HCT116 (cell line): Measurements from ENCODE around the gene IRF2. TPM values are rescaled to one million over a fixed set of nuclear protein-coding genes. Genes with fewer than 3 reads are reported as not detected.
"Not testable (repeated sequence)": the region's sequence is repeated elsewhere in the genome, so short reads cannot be mapped to it uniquely, and the experiment has no call there.

Experiments used
- ATAC-seq: fragments of 200-7000 bp; cut with Tn5 transposase; 2 replicates; pipeline ENCODE4 v1.9.1; 2020; ENCODE audit warnings: mild to moderate bottlenecking, moderate library complexity
- BruUV-seq: library from RNA; stranded (reverse); fragments of 400-500 nt; replicated peaks from 2 replicates; lab custom pipeline; 2021; lab: Mats Ljungman, UMichigan
- CTCF ChIA-PET: fragments of 300-600 bp; sonication (Branson Sonifier 250); formaldehyde crosslinking; loops from one replicate; lab custom pipeline; 2021; ENCODE audit warnings: antibody characterized with exemption; lab: Charles Lee
- POLR2A ChIA-PET: fragments of 300-600, 350-600 bp; sonication (Branson Sonifier 250); formaldehyde crosslinking; loops from one replicate; lab custom pipeline; 2021; ENCODE audit warnings: antibody characterized with exemption; lab: Charles Lee
- RAD21 ChIA-PET, 2 experiments: fragments of 300-600 bp; sonication (Branson Sonifier 250); formaldehyde crosslinking; loops; one replicate each; lab custom pipeline; 2023; ENCODE audit warnings: low total read pairs in 2 of 2; ENCODE audit not compliant: uncharacterized antibody in 2 of 2, unreplicated experiment in 2 of 2, low non-redundant PET in 1 of 2; lab: Charles Lee
- DNase-seq: peaks from one replicate; pipeline ENCODE4 v3.0.0-alpha.2; 2010; ENCODE audit warnings: low read depth, low spot score
- H2AFZ ChIP-seq: fragments of 200-600 bp; shearing (Covaris generic), sonication (generic); 2 replicates; pipeline ENCODE4 v1.6.1; 2017; ENCODE audit warnings: low read depth, mixed run types, mixed read lengths, antibody characterized with exemption, low read length; ENCODE audit not compliant: poor library complexity, severe bottlenecking
- H3K27ac ChIP-seq: 2 replicates; pipeline ENCODE4 v1.5.1; 2012; ENCODE audit warnings: low read depth, low read length
- H3K27me3 ChIP-seq: fragments of 200-600 bp; sonication (generic); 2 replicates; pipeline ENCODE4 v1.6.1; 2016; ENCODE audit warnings: mixed run types, low read length, mixed read lengths; ENCODE audit not compliant: insufficient read depth
- H3K36me3 ChIP-seq, 2 experiments: fragments of 200-500 bp in 1 of 2; fragments of 200-600 bp in 1 of 2; sonication (Bioruptor generic) in 1 of 2; sonication (generic) in 1 of 2; 2 replicates each; pipeline versions ENCODE4 v1.5.1 to v1.6.1; 2014 to 2016; ENCODE audit warnings: low read length in 2 of 2, inconsistent platforms in 1 of 2, mixed read lengths in 1 of 2, mixed run types in 1 of 2; ENCODE audit not compliant: insufficient read depth in 2 of 2, control insufficient read depth in 1 of 2
- H3K4me1 ChIP-seq, 2 experiments: fragments of 200-600 bp in 1 of 2; sonication (generic) in 1 of 2; 2 replicates each; pipeline versions ENCODE4 v1.5.1 to v1.6.1; 2012 to 2017; ENCODE audit warnings: low read length in 2 of 2, inconsistent platforms in 1 of 2, mild to moderate bottlenecking in 1 of 2, mixed read lengths in 1 of 2, mixed run types in 1 of 2, moderate library complexity in 1 of 2; ENCODE audit not compliant: insufficient read depth in 2 of 2, control insufficient read depth in 1 of 2
- H3K4me2 ChIP-seq: fragments of 200-600 bp; sonication (generic); 2 replicates; pipeline ENCODE4 v1.6.1; 2017; ENCODE audit warnings: mixed run types, low read length, mixed read lengths
- H3K4me3 ChIP-seq, 2 experiments: fragments of 200-600 bp in 1 of 2; sonication (generic) in 1 of 2; replicated peaks in 1 of 2; 2 replicates each; pipeline ENCODE4 v1.5.1; 2011 to 2016; ENCODE audit warnings: low read length in 2 of 2, control low read depth in 1 of 2, low read depth in 1 of 2, mild to moderate bottlenecking in 1 of 2, mixed read lengths in 1 of 2, mixed run types in 1 of 2
- H3K79me2 ChIP-seq: fragments of 200-600 bp; sonication (generic); 2 replicates; pipeline ENCODE4 v1.6.1; 2017; ENCODE audit warnings: mild to moderate bottlenecking, mixed run types, low read length, moderate library complexity, mixed read lengths; ENCODE audit not compliant: insufficient read depth
- H3K9ac ChIP-seq: fragments of 200-600 bp; sonication (generic); 2 replicates; pipeline ENCODE4 v1.6.1; 2016; ENCODE audit warnings: low read length, mixed read lengths
- H3K9me2 ChIP-seq: fragments of 200-600 bp; sonication (generic), shearing (Covaris generic); 2 replicates; pipeline ENCODE4 v1.6.1; 2017; ENCODE audit warnings: mixed run types, mild to moderate bottlenecking, moderate library complexity; ENCODE audit not compliant: insufficient read depth
- H3K9me3 ChIP-seq, 2 experiments: fragments of 200-500 bp in 1 of 2; fragments of 200-600 bp in 1 of 2; sonication (Bioruptor generic) in 1 of 2; sonication (generic) in 1 of 2; 2 replicates each; pipeline ENCODE4 v1.6.1; 2014 to 2017; ENCODE audit warnings: low read length in 2 of 2, mixed read lengths in 2 of 2, inconsistent platforms in 1 of 2, low read depth in 1 of 2, mild to moderate bottlenecking in 1 of 2, mixed run types in 1 of 2, moderate library complexity in 1 of 2; ENCODE audit not compliant: control insufficient read depth in 1 of 2, insufficient read depth in 1 of 2
- H4K20me1 ChIP-seq: fragments of 200-600 bp; sonication (generic), shearing (Covaris generic); 2 replicates; pipeline ENCODE4 v1.6.1; 2017; ENCODE audit warnings: mixed run types, mild to moderate bottlenecking, moderate library complexity; ENCODE audit not compliant: insufficient read depth
- CTCF ChIP-seq, 3 experiments: fragments of 200-600 bp in 1 of 3; sonication (generic) in 1 of 3; IDR thresholded peaks in 2 of 3; conservative IDR thresholded peaks in 1 of 3; 2 replicates each; pipeline ENCODE4 v1.5.1; 2012 to 2017; ENCODE audit warnings: low read depth in 2 of 3, low read length in 2 of 3, antibody characterized with exemption in 1 of 3, borderline replicate concordance in 1 of 3, control low read depth in 1 of 3, mild to moderate bottlenecking in 1 of 3, mixed read lengths in 1 of 3, mixed run types in 1 of 3, moderate library complexity in 1 of 3; ENCODE audit not compliant: insufficient read depth in 1 of 3
- EZH2 ChIP-seq: fragments of 200-600 bp; sonication (generic); IDR thresholded peaks from 2 replicates; pipeline ENCODE4 v1.6.1; 2017; ENCODE audit warnings: antibody characterized with exemption, mixed run types
- POLR2A ChIP-seq: IDR thresholded peaks from 2 replicates; pipeline ENCODE4 v1.7.0; 2011; ENCODE audit warnings: borderline replicate concordance; ENCODE audit not compliant: insufficient read depth, insufficient read length; ENCODE audit errors: extremely low read depth
- ZNF274 ChIP-seq: fragments of 200-500 bp; sonication (Bioruptor generic); IDR thresholded peaks from 2 replicates; pipeline ENCODE4 v1.6.1; 2014; ENCODE audit warnings: mild to moderate bottlenecking, low read depth, low read length, inconsistent platforms
- intact Hi-C: fragments of 100-400 bp; cut with micrococcal nuclease; formaldehyde crosslinking; loops from 2 replicates; pipeline ENCODE4 v1.10.0; 2022
- total RNA-seq: library from RNA; stranded (reverse); gene quantifications from one replicate; pipeline ENCODE4 v1.2.1, GENCODE V29; 2021; ENCODE audit not compliant: unreplicated experiment

The IRF2 gene
- total RNA-seq, 1 experiment from 2014 or later: 10.6 TPM

GRCh38 chr4:184343502-184344177 is 130.7 kb downstream of the IRF2 start (continued):
- TF ChIP-seq CTCF (IDR thresholded peaks at IDR 0.05 in 2 of 3, conservative IDR thresholded peaks at IDR 0.05 in 1 of 3; ENCODE audit: borderline replicate concordance in 1 of 3, insufficient read depth in 1 of 3, low read depth in 2 of 3, low read length in 2 of 3) (no peak), ZNF274 (no peak), EZH2 (no peak), POLR2A (no peak)

DNA sequence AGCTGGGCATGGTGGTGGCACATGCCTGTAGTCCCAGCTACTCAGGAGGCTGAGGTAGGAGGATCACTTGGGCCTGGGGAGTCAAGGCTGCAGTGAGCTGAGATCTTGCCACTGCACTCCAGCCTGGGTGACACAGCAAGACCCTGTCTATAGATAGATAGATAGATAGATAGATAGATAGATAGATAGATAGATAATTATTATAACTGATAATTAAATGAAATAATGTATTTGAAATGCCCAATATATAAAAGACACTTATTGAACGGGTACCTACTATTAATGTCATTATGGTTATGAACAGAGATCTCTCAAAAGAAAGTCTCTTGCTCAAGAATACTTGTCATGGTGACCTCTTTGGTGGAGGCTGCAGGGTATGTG is 131.5 kb downstream of the IRF2 start:
- H2AFZ ChIP-seq, H3K9me2 ChIP-seq, H3K4me2 ChIP-seq, H3K4me1 ChIP-seq, intact Hi-C loops, H3K4me3 ChIP-seq, ATAC-seq, H4K20me1 ChIP-seq, CTCF ChIA-PET, H3K27ac ChIP-seq, H3K27me3 ChIP-seq, BruUV-seq, H3K9me3 ChIP-seq, DNase-seq, H3K79me2 ChIP-seq, POLR2A ChIA-PET, H3K36me3 ChIP-seq, RAD21 ChIA-PET, H3K9ac ChIP-seq: not testable (repeated sequence)
